ENCODE measurements around the gene XPNPEP2.

DNA sequence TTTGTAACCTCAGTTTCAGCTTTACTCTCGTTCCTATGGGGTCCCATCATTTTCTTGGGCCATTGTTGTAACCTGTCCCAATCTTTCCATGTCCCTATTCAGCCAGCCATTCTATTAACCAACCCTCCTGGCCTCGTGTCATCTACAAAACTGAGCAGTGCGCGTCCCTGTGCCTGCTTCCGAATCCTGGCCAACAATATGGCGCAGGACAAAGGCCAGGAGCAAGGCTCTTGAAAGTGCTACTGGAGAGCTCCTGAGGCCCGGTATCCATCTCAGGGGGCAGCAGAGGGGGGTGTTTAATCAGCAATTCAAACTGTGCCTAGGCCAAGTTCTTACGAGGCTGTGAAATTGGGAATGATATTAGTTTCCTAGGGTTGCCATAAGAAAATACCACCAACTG is 42.8 kb upstream of the XPNPEP2 start:
- TF ChIP-seq, protein P1, sequence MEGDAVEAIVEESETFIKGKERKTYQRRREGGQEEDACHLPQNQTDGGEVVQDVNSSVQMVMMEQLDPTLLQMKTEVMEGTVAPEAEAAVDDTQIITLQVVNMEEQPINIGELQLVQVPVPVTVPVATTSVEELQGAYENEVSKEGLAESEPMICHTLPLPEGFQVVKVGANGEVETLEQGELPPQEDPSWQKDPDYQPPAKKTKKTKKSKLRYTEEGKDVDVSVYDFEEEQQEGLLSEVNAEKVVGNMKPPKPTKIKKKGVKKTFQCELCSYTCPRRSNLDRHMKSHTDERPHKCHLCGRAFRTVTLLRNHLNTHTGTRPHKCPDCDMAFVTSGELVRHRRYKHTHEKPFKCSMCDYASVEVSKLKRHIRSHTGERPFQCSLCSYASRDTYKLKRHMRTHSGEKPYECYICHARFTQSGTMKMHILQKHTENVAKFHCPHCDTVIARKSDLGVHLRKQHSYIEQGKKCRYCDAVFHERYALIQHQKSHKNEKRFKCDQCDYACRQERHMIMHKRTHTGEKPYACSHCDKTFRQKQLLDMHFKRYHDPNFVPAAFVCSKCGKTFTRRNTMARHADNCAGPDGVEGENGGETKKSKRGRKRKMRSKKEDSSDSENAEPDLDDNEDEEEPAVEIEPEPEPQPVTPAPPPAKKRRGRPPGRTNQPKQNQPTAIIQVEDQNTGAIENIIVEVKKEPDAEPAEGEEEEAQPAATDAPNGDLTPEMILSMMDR (IDR thresholded peaks at IDR 0.05): no peak
- TF ChIP-seq EP300 (IDR thresholded peaks at IDR 0.05) (no peak), POLR2A (IDR thresholded peaks at IDR 0.05) (no peak), POLR2AphosphoS5 (IDR thresholded peaks at IDR 0.05) (no peak)

All from stomach (tissue), 4 donors.